Measurements from ENCODE around the gene LRCH1. TPM values are rescaled to one million over a fixed set of nuclear protein-coding genes. Genes with fewer than 3 reads are reported as not detected.

Gene LRCH1
- total and polyA plus RNA-seq, 2 donors (not counting 1 experiment from before 2014, with no cell fraction given), result 12.0 to 12.4 TPM

DNA sequence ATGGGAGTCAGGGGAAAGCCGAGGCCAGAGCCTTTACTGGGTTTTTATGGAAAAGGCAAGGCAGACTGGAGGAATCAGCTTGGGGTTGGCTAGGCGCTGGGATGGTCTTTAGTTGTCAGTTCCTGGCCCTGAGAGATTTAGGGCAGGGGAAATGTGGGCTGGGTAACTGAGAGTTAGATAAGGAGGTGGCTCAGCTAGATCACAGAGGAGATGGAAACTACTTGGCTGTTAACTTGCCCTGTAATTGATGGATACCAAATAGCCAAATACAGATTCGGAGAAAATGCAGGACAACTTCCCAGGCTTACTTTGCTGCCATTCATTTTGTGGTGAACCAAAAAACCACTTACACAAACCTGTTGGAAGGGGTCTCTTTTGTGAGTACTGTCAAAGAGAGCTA is 54.0 kb downstream of the LRCH1 start:
- no peak overlapping the region for H2AFZ ChIP-seq (ENCODE audit: low read length)
- H3K36me3 ChIP-seq (ENCODE audit: control insufficient read depth, insufficient read depth, low read length), result no peaks in the 10 kb centered on the region
- H4K20me1 ChIP-seq (ENCODE audit: control insufficient read depth, extremely low read depth, insufficient read depth, low read length), result peaks cover 3% of the 10 kb centered on the region
- no peaks in the 10 kb centered on the region for H3K9me3 ChIP-seq (ENCODE audit: control insufficient read depth, insufficient read depth, low read depth, low read length)
- no peaks in the 10 kb centered on the region for H3K4me1 ChIP-seq (ENCODE audit: control insufficient read depth, extremely low read depth, insufficient read depth, low read length)
- H3K4me3 ChIP-seq (replicated peaks in 1 of 4; ENCODE audit: control extremely low read depth in 1 of 4, insufficient read depth in 1 of 4, low read depth in 3 of 4, low read length in 4 of 4), result no peak overlapping the region
- H3K27me3 ChIP-seq (ENCODE audit: control insufficient read depth, insufficient read depth, low read length), result no peaks in the 10 kb centered on the region
- H3K4me2 ChIP-seq (ENCODE audit: extremely low read depth, insufficient read depth, low read length), result no peak overlapping the region
- H3K27ac ChIP-seq (ENCODE audit: insufficient read depth, low read length), result no peak overlapping the region
- no peak for DNase-seq (ENCODE audit: low read depth in 2 of 2)
- H3K9ac ChIP-seq (ENCODE audit: insufficient read depth, low read length), result no peak overlapping the region
- peaks cover 20% of the 10 kb centered on the region for H3K79me2 ChIP-seq (ENCODE audit: control insufficient read depth, insufficient read depth, low read length)
- TF ChIP-seq EZH2 (IDR thresholded peaks at IDR 0.05; ENCODE audit: low read length, missing control alignments), result no peak
- TF ChIP-seq, protein P1, sequence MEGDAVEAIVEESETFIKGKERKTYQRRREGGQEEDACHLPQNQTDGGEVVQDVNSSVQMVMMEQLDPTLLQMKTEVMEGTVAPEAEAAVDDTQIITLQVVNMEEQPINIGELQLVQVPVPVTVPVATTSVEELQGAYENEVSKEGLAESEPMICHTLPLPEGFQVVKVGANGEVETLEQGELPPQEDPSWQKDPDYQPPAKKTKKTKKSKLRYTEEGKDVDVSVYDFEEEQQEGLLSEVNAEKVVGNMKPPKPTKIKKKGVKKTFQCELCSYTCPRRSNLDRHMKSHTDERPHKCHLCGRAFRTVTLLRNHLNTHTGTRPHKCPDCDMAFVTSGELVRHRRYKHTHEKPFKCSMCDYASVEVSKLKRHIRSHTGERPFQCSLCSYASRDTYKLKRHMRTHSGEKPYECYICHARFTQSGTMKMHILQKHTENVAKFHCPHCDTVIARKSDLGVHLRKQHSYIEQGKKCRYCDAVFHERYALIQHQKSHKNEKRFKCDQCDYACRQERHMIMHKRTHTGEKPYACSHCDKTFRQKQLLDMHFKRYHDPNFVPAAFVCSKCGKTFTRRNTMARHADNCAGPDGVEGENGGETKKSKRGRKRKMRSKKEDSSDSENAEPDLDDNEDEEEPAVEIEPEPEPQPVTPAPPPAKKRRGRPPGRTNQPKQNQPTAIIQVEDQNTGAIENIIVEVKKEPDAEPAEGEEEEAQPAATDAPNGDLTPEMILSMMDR (conservative IDR thresholded peaks at IDR 0.05 in 1 of 2, IDR thresholded peaks at IDR 0.05 in 1 of 2; ENCODE audit: low read depth in 1 of 2, low read length in 2 of 2), result no peak

DNA sequence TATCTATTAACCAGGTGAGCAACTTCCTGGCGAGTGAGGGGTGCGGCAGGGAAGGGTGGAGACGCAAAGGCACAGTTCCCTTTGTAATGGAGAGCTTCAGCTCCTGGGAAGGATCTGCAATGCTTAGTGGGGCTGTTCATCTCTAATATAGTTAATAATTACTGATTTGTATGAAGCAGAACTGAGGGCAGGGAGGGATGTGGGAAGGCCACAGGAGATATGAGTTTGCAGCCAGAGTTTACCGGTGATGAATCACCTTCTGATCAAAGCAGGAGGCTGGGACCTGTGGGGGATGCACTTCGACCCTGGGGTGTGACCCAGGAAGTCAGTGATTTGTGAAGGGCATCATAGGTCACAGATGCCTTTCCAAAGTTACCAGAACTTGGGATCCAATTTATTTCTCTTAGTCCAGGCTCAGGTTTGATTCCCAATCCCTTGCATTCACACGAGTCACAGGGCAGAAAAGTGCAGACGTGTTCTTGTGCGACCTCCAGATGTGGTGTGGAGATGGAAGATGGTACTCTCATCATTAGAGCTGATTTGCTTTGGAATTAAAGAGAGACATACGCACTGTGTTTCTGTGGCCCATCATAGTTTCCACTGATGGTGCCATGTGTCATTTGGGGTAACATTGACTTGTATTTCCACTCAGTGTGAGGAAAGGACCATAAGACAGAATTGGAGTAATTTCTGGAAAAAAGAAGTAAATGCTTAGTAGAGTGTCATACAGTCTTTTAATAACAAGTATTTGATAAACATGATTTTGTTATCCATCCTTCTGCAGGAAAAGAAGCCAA is 55.0 kb downstream of the LRCH1 start:
- DNase-seq (ENCODE audit: low read depth in 2 of 2), result no peak
- Histone ChIP-seq H2AFZ (ENCODE audit: low read length) (no peak overlapping the region), H3K4me3 (replicated peaks in 1 of 4; ENCODE audit: control extremely low read depth in 1 of 4, insufficient read depth in 1 of 4, low read depth in 3 of 4, low read length in 4 of 4) (no peak overlapping the region), H3K79me2 (ENCODE audit: control insufficient read depth, insufficient read depth, low read length) (peaks cover 17% of the 10 kb centered on the region), H4K20me1 (ENCODE audit: control insufficient read depth, extremely low read depth, insufficient read depth, low read length) (peaks cover 3% of the 10 kb centered on the region), H3K4me2 (ENCODE audit: extremely low read depth, insufficient read depth, low read length) (no peak overlapping the region), H3K9me3 (ENCODE audit: control insufficient read depth, insufficient read depth, low read depth, low read length) (no peaks in the 10 kb centered on the region), H3K36me3 (ENCODE audit: control insufficient read depth, insufficient read depth, low read length) (no peaks in the 10 kb centered on the region), H3K27ac (ENCODE audit: insufficient read depth, low read length) (no peak overlapping the region), H3K9ac (ENCODE audit: insufficient read depth, low read length) (no peak overlapping the region), H3K4me1 (ENCODE audit: control insufficient read depth, extremely low read depth, insufficient read depth, low read length) (no peaks in the 10 kb centered on the region), H3K27me3 (ENCODE audit: control insufficient read depth, insufficient read depth, low read length) (no peaks in the 10 kb centered on the region)
- no peak for TF ChIP-seq EZH2 (IDR thresholded peaks at IDR 0.05; ENCODE audit: low read length, missing control alignments)
- TF ChIP-seq, protein P1 (conservative IDR thresholded peaks at IDR 0.05 in 1 of 2, IDR thresholded peaks at IDR 0.05 in 1 of 2; ENCODE audit: low read depth in 1 of 2, low read length in 2 of 2), result no peak

DNA sequence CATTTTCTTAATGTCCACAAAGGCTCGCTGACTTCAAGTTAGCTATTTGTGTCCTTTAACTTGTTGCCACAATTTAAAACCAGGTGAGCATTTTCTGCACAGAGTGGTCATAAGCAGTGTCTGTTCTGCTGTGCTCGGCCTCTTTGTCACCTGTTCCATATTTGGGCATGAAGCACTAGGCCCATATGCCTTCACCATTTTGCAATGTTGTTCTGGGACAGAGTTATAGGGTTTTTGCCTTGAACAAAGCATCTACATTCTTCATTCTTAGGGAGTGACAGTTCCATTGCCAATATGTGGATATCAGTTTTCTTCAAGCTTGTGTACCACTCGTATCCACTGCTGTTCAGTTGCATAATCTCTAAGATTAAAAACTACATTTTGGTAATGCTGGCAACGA is 56.1 kb downstream of the LRCH1 start:
- H3K27ac ChIP-seq (ENCODE audit: insufficient read depth, low read length), result no peak overlapping the region
- no peaks in the 10 kb centered on the region for H3K9me3 ChIP-seq (ENCODE audit: control insufficient read depth, insufficient read depth, low read depth, low read length)
- no peak overlapping the region for H3K9ac ChIP-seq (ENCODE audit: insufficient read depth, low read length)
- no peak overlapping the region for H2AFZ ChIP-seq (ENCODE audit: low read length)
- peaks cover 3% of the 10 kb centered on the region for H4K20me1 ChIP-seq (ENCODE audit: control insufficient read depth, extremely low read depth, insufficient read depth, low read length)
- H3K4me3 ChIP-seq (replicated peaks in 1 of 4; ENCODE audit: control extremely low read depth in 1 of 4, insufficient read depth in 1 of 4, low read depth in 3 of 4, low read length in 4 of 4), result no peak overlapping the region
- no peak for TF ChIP-seq EZH2 (IDR thresholded peaks at IDR 0.05; ENCODE audit: low read length, missing control alignments)
- TF ChIP-seq, protein P1 (conservative IDR thresholded peaks at IDR 0.05 in 1 of 2, IDR thresholded peaks at IDR 0.05 in 1 of 2; ENCODE audit: low read depth in 1 of 2, low read length in 2 of 2), result no peak
- no peaks in the 10 kb centered on the region for H3K4me1 ChIP-seq (ENCODE audit: control insufficient read depth, extremely low read depth, insufficient read depth, low read length)
- no peak for DNase-seq (ENCODE audit: low read depth in 2 of 2)
- peaks cover 17% of the 10 kb centered on the region for H3K79me2 ChIP-seq (ENCODE audit: control insufficient read depth, insufficient read depth, low read length)
- no peaks in the 10 kb centered on the region for H3K36me3 ChIP-seq (ENCODE audit: control insufficient read depth, insufficient read depth, low read length)
- no peak overlapping the region for H3K4me2 ChIP-seq (ENCODE audit: extremely low read depth, insufficient read depth, low read length)
- H3K27me3 ChIP-seq (ENCODE audit: control insufficient read depth, insufficient read depth, low read length), result no peaks in the 10 kb centered on the region

Data from fibroblast of lung (primary cell).